GM18873 (cell line): ENCODE results near the gene LMOD1.
A peak's percentile ranks its signal among the peaks of the same experiment; 100 is the strongest.
"Not testable (repeated sequence)": the region's sequence is repeated elsewhere in the genome, so short reads cannot be mapped to it uniquely, and the experiment has no call there.

Source experiments
- ATAC-seq: cut with Tn5 transposase; IDR thresholded peaks from one replicate; pipeline ENCODE4 v1.9.1; 2021; ENCODE audit warnings: mild to moderate bottlenecking, moderate library complexity, moderate number of reproducible peaks; ENCODE audit not compliant: unreplicated experiment, low FRiP score

LMOD1 gene

GRCh38 chr1:201946224-201946908 lies at the start of gene LMOD1:
Gene LMOD1, minus strand, starts transcription at chr1:201946548. Its CDS starts 208 bp downstream, at chr1:201946340.
- no peak for ATAC-seq

- no peak for ATAC-seq
These were observed 44.1 kb upstream of the LMOD1 start for GRCh38 chr1:201990427-201990826.

GRCh38 chr1:201989354-201990128 lies 43.2 kb upstream of the LMOD1 start:
- no peak for ATAC-seq

GRCh38 chr1:201988601-201989000 lies 42.3 kb upstream of the LMOD1 start:
- ATAC-seq: no peak

GRCh38 chr1:201985355-201985754 lies 39.0 kb upstream of the LMOD1 start:
- no peak for ATAC-seq

GRCh38 chr1:201984446-201984845 lies 38.1 kb upstream of the LMOD1 start:
- ATAC-seq: no peak

GRCh38 chr1:201983380-201983805 lies 37.0 kb upstream of the LMOD1 start:
- ATAC-seq: no peak

GRCh38 chr1:201982623-201983379 lies 36.5 kb upstream of the LMOD1 start, which contains the start of gene RNPEP:
Gene RNPEP, plus strand, starts transcription at chr1:201982648. Its CDS starts 19 bp downstream, at chr1:201982667.
- ATAC-seq: peak; percentile 43

- ATAC-seq: no peak
These were observed 35.8 kb upstream of the LMOD1 start for GRCh38 chr1:201982082-201982622.

GRCh38 chr1:201970334-201971159 lies 24.2 kb upstream of the LMOD1 start:
- no peak for ATAC-seq

GRCh38 chr1:201968202-201968925 lies 22.0 kb upstream of the LMOD1 start:
- no peak for ATAC-seq

- ATAC-seq: no peak
These were observed 19.8 kb upstream of the LMOD1 start for GRCh38 chr1:201966171-201966570.

GRCh38 chr1:201964261-201964660 lies 17.9 kb upstream of the LMOD1 start:
- ATAC-seq: no peak

GRCh38 chr1:201962382-201962781 lies 16.0 kb upstream of the LMOD1 start:
- ATAC-seq: not testable (repeated sequence)

- no peak for ATAC-seq
These were observed 12.0 kb upstream of the LMOD1 start for GRCh38 chr1:201958348-201958747.

GRCh38 chr1:201955729-201956143 lies 9.4 kb upstream of the LMOD1 start:
- peak; percentile 16 for ATAC-seq

GRCh38 chr1:201955009-201955728 lies 8.8 kb upstream of the LMOD1 start, which contains the start of gene TIMM17A:
Gene TIMM17A, plus strand, starts transcription at chr1:201955503. Its CDS starts 24 bp downstream, at chr1:201955527.
- peak; percentile 99 for ATAC-seq

- no peak for ATAC-seq
These were observed 8.1 kb upstream of the LMOD1 start for GRCh38 chr1:201954263-201955008.
